ENCODE data around the gene EAF1.
"Not testable (repeated sequence)": the region's sequence is repeated elsewhere in the genome, so short reads cannot be mapped to it uniquely, and the experiment has no call there.

The EAF1 gene
- 100 to 212 (median 125) reads per million in 18 experiments for total RNA-seq

DNA sequence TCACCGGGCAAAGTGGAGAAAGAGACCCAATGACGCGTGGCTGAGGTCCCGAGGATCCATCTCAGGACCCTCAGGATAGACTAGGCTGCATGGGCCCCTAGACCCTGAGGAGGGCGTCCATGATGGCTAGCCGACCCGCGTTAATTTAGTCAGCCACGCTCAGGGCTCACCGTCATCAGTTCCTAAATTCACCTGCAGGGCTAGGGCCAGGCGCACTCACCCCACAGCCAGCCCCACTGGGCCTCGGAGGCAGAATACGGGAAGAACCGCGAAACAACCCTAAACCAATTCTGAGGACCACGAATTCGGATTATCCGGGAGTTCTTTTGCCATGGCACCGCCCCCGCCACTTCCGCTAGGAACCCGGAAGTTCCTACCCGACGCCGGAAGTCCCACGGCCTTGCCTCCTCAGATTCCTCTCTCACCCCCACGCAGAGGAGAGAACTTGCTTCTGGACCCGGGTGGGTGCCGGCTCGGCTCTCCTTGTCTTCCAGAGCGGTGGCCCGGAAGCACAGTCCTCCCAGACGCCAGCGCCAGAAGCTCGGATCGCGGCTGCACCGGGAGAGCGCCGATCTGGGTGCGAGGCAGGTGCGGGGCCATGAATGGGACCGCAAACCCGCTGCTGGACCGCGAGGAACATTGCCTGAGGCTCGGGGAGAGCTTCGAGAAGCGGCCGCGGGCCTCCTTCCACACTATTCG, at the start of gene EAF1, which contains the start of gene METTL6:
TSS of gene EAF1 (plus strand) at position 417 of the 699 bp plus-strand sequence. CDS start at position 599, 182 bp downstream.
TSS of gene METTL6 (minus strand) at position 363 of the 699 bp plus-strand sequence. CDS start 1,033 bp downstream, outside the sequence.
- DNase-seq = peak; percentile 91 to 95

- peak; percentile 97 for DNase-seq
Measured at GRCh38 chr3:15377961-15378791, 49.2 kb upstream of the EAF1 start.

DNA sequence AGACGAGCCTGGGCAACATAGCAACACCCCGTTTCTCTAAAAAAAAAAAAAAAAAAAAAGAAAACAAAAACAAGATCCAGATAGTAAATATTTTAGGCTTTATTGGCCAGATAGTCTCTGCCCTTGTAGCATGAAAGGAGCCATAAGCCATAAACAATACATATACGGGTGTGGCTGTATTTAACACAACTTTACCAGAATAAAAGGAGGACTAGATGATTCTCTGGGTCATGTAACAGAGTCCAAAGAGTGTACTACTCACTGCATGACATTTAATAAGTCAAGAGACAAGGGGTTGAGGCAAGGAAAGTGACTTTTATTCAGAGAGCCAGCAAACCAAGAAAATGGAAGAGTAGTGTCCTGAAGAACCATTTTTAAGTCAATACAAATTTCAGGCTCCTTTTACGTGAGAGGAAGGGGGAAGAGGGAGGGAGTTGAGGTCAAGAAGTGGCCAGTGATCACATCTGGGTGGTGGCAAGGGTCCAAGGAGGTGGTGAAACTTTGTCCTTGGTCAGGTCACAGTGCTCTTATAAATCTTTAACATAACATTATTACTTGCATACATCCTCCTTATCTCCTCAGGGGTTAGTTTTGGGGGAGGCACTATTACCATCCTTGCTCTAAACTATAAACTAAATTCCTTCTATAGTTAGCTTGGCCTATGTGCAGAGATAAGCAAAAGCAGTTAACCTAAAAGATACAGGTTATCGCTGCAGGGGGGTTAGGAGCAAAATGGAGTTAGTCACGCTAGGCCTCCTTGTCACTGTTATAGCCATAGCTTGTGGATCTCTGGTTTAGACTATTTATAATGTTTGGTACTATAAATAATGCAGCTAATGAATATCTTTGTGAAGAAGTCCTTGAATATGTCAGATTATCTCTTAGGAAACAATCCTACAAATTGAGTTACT, 46.2 kb upstream of the EAF1 start:
- no peak for DNase-seq

- DNase-seq = peak in 1 of 2 donors; percentile 18
Measured at GRCh38 chr3:15382405-15382923, 44.9 kb upstream of the EAF1 start.

DNA sequence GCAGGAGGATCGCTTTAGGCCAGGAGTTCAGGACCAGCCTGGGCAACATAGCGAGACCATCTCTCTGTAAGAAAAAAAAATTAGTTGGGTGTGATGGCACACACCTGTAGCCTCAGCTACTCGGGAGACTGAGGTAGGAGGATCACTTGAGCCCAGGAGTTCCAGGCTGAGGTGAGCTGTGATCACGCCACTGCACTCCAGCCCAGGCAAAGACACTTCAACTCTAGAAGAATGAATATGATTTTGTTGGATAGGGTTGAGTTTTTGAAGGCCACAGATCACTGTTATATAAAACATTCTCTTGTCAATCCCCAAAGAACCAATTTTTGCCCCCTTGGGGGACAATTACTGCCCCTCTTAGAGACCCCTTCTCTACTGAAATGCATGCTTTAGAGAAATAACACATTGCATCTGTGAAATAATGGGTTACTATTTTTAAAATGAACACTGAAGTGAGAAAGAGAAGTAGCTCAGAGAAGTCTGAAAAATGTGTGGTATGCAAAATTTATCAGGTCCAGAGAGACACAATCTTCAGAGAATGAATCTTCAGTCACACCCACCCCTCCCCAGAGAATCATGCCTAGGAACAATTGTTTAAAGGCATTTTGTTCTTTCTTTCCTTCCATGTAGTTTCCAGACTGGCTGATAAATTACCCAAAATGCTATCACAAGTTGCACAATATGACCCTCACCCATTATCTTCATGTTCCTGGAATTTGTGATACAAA, 42.7 kb upstream of the EAF1 start:
- DNase-seq = peak; percentile 14 to 31

GRCh38 chr3:15385238-15385695, 42.1 kb upstream of the EAF1 start:
- not testable (repeated sequence) for DNase-seq

DNA sequence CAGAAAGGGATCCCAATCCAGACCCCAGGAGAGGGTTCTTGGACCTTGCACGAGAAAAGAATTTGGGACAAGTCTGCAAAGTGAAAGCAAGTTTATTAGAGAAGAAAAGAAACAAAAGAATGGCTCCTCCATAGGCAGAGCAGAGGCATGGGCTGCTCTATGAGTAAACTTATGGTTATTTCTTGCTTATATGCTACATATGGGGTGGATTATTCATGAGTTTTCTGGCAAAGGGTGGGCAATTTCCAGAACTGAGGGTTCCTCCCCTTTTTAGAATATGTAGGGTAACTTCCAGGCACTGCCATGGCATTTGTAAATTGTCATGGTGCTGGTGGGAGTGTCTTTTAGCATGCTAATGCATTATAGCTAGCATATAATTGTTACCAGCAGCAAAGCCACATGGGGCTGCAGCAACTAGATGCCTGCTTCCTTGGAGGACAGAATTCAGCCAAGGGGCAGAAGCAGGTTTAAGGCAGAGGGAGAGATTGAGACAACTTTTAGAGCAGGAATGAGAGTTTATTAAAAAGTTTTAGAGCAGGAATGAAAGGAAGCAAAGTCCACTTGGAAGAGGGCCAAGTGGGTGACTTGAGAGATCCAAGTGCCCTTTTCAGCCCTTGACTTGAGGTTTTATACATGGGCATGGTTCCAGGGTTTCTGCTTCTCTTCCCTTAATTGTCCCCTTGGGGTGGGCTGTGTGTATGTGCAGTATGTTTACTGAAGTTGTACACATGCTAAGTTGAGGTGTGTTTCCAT, 41.3 kb upstream of the EAF1 start:
- DNase-seq = no peak

GRCh38 chr3:15386654-15386955, 40.8 kb upstream of the EAF1 start:
- peak; percentile 32 to 35 for DNase-seq

GRCh38 chr3:15387171-15387581, 40.2 kb upstream of the EAF1 start:
- no peak for DNase-seq

- peak in 1 of 2 donors; percentile 16 for DNase-seq
Measured at GRCh38 chr3:15387735-15388134, 39.7 kb upstream of the EAF1 start.

DNA sequence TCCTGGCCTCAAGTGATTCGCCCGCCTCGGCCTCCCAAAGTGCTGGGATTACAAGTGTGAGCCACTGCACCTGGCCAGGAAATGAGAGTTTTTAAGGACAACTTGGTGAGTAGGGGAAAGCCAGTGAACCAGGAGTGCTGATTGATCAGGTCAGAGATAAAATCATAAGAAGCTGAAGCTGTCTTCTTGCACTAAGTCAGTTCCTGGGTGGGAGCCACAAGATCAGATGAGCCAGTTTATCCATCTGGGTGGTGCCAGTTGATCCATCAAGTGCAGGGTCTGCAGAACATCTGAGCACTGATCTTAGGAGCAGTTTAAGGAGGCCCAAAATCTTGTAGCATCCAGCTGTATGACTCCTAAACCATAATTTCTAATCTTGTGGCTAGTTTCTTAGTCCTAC, 39.1 kb upstream of the EAF1 start:
- not testable (repeated sequence) for DNase-seq

GRCh38 chr3:15390460-15390859, 36.9 kb upstream of the EAF1 start:
- no peak for DNase-seq

- DNase-seq = peak in 1 of 2 donors; percentile 8
Measured at GRCh38 chr3:15391007-15391406, 36.4 kb upstream of the EAF1 start.

- DNase-seq = not testable (repeated sequence)
Measured at GRCh38 chr3:15393252-15393651, 34.1 kb upstream of the EAF1 start.

GRCh38 chr3:15398731-15399133, 28.7 kb upstream of the EAF1 start:
- DNase-seq = peak in 1 of 2 donors; percentile 26

DNA sequence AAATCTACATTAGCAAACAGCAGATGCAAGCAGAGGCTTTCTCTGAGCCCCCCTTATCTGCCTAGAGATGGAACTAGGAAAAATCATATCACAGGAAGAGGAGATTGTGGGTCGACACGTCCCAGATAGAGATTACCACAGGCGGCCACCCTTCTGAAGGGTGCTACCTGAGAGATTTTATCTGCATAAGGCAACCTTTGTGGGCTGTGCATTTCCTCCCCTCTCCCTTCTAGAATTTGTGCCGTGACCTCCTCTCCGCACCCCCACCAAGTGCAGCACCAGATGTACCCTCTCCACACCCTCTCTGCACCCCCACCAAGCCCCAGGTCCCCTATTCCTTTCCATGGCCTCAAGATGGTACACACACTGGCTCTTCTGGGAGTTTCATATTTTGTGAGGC, 27.4 kb upstream of the EAF1 start:
- no peak for DNase-seq

DNA sequence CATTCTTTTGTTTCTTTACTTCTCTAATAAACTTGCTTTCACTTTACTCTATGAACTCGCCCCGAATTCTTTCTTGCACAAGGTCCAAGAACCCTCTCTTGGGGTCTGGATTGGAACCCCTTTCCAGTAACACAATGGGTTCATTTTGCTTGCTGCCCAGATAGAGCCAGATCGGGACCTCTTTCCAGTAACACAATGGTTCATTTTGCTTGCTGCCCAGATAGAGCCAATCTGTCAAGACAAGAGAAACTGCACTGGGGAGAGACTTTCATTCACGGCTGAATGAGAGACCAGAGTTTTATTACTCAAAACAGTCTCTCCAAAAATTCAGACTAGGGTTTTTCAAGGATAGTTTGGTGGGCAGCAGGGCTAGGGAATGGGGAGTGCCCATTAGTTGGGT, 25.5 kb upstream of the EAF1 start:
- DNase-seq = no peak

DNA sequence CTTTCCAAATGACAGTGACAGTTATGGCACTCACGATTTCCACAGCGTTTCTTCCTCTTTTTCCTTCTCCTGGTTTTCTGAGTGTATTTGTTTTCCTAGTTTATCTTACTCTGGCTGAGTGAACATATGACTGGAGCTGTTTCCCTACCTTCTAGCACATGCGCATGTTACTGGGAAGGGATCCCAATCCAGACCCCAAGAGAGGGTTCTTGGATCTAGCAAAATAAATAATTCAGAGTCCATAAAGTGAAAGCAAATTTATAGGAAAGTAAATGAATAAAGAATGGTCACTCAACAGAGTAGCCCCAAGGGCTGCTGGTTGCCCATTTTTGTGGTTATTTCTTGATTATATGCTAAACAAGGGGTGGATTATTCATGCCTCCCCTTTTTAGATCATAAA, 23.9 kb upstream of the EAF1 start:
- no peak for DNase-seq

GRCh38 chr3:15403965-15404364, 23.4 kb upstream of the EAF1 start:
- no peak for DNase-seq

DNA sequence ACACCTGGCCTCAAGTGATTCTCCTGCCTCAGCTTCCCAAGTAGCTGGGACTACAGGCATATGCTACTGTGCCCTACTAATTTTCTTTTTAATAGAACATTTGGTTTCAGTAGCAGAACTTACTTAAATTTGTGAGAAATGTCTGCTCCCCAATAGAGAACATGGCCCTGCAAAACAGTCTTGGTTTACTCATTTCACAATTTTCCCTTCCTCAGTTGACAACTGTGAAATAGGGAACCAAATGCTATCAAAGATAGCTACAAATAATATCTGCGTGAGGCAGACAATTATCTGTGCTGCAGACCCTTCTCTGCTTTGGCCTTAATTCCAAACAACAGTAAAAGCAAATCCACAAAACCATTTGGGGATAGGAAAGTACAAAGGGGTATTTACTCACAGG, 22.6 kb upstream of the EAF1 start:
- peak; percentile 28 to 61 for DNase-seq

All from inflammatory macrophage (primary cell).